Activated CD8-positive, alpha-beta memory T cell treated with anti-CD3 and anti-CD28 coated beads, Interleukin-2, amount 10 ng/mL, durations not matched to agents 7 days and 5 days (primary cell): ENCODE measurements around the gene MIS18A. TPM values are rescaled to one million over a fixed set of nuclear protein-coding genes. Genes with fewer than 3 reads are reported as not detected.

Experiments used
- ATAC-seq: fragments of 150-1000 bp; cut with Tn5 transposase; one replicate; pipeline ENCODE4 v1.10.0; 2021; ENCODE audit warnings: moderate library complexity
- CTCF ChIA-PET: fragments of 350-600 bp; sonication (Branson Sonifier 250); formaldehyde crosslinking; loops from one replicate; lab custom pipeline; 2021; ENCODE audit warnings: antibody characterized with exemption; lab: Charles Lee
- DNase-seq: peaks from one replicate; pipeline ENCODE4 v3.0.0-alpha.2; 2020
- H3K27ac Mint-ChIP-seq: one replicate; pipeline ENCODE4 v1.8.0; 2021; ENCODE audit warnings: mild to moderate bottlenecking, mixed read lengths
- H3K27me3 Mint-ChIP-seq: one replicate; pipeline ENCODE4 v1.8.0; 2021; ENCODE audit warnings: mixed read lengths
- H3K36me3 Mint-ChIP-seq: one replicate; pipeline ENCODE4 v1.8.0; 2021; ENCODE audit warnings: mild to moderate bottlenecking, mixed read lengths
- H3K4me1 Mint-ChIP-seq: one replicate; pipeline ENCODE4 v1.8.0; 2021; ENCODE audit warnings: mixed read lengths
- H3K4me3 Mint-ChIP-seq: one replicate; pipeline ENCODE4 v1.8.0; 2021; ENCODE audit warnings: mild to moderate bottlenecking, moderate library complexity, mixed read lengths
- H3K9me3 Mint-ChIP-seq: one replicate; pipeline ENCODE4 v1.8.0; 2022; ENCODE audit warnings: low read depth, mixed read lengths
- total RNA-seq, 2 experiments: library from RNA; stranded (reverse); gene quantifications; one replicate each; pipeline ENCODE4 v1.2.3, GENCODE V29; 2021

Gene MIS18A
- total RNA-seq, 2 experiments from 2014 or later = 29.3 to 30.1 TPM

GRCh38 chr21:32238063-32238462 lies 40.8 kb downstream of the MIS18A start:
- H3K36me3 Mint-ChIP-seq = no peaks in the 10 kb centered on the region
- H3K4me3 Mint-ChIP-seq = no peak overlapping the region
- H3K27ac Mint-ChIP-seq = no peak overlapping the region
- peaks cover 20% of the 10 kb centered on the region for H3K27me3 Mint-ChIP-seq
- H3K4me1 Mint-ChIP-seq = peaks cover 13% of the 10 kb centered on the region
- CTCF ChIA-PET = no interaction called here
- DNase-seq (no peak), ATAC-seq (no peak)
- H3K9me3 Mint-ChIP-seq = no peaks in the 10 kb centered on the region

DNA sequence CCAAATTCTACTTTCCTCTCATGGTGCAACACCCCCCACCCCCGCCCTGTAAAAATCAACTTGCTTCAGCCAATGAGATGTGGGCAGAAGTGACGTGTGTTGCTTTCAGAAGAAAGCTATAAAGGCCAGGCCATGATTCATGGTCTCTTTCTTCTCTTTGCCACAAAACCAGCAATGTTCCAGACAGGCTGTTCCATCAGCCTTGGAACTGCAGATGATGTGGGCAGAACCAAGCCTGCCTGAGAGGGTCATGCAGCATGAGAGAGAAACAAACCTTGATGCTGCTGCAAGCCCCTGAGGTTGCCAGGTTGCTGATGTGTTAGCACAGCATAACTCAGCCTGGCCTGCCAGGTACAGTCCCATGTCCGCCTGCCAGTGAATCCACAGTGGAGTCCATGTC lies 41.8 kb downstream of the MIS18A start:
- Mint-ChIP-seq H3K27ac (no peak overlapping the region), H3K36me3 (no peaks in the 10 kb centered on the region), H3K4me1 (peaks cover 13% of the 10 kb centered on the region), H3K4me3 (no peak overlapping the region), H3K9me3 (no peaks in the 10 kb centered on the region), H3K27me3 (peaks cover 15% of the 10 kb centered on the region)
- no peak for ATAC-seq
- no peak for DNase-seq
- CTCF ChIA-PET = no interaction called here

DNA sequence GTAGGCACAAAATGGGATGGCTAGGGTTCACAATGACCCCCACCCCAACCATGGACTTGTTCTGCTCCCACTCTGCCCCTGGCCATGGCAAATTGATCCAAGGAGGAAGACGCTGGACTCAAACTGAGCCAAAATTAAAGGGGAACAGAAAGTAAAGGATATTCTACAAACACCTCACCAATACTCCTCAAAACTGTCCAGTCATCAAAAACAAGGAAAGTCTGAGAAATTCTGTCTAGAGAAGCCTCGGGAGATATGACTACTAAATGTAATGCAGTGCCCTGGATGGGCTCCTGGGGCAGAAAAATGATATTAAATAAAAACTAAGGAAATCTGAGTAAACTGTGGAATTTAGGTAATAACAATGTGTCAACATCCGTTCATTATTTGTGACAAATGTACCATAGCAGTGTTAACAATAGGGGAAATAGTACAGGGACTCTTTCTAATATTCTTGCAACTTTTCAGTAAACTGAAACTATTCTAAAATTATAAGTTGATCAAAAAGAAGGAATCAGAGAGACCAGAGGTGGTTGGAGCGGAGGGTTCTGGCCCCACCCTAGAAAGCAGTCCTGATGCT lies 45.0 kb downstream of the MIS18A start:
- no peak overlapping the region for H3K27ac Mint-ChIP-seq
- H3K27me3 Mint-ChIP-seq = peaks cover 15% of the 10 kb centered on the region
- no peaks in the 10 kb centered on the region for H3K4me1 Mint-ChIP-seq
- H3K36me3 Mint-ChIP-seq = no peaks in the 10 kb centered on the region
- ATAC-seq (no peak), DNase-seq (no peak)
- no peak overlapping the region for H3K4me3 Mint-ChIP-seq
- H3K9me3 Mint-ChIP-seq = no peaks in the 10 kb centered on the region
- CTCF ChIA-PET = no interaction called here

DNA sequence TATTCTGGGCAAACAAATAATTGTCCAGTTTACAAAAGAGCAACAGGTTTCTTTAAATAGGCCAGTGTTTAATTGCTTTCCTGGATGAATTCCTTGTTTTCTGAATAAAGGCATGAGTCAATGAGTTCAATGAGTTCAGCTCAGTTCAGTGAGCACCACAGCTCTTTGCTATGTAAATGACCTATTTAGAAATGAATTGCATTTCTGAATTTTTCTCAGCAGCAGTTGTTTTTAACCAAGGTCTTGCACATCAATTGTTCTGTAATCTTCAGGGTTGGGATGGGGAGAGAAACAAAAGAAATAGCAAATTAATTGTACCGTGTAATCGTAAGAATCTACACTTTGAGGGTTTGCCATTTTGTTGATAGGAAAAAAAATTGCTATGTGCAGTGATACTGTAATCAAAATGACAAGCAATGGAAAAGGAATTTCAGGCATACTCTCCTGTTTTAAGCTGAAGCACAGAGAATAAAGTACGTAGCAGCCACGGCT lies 45.7 kb downstream of the MIS18A start:
- CTCF ChIA-PET = no interaction called here
- no peak overlapping the region for H3K27ac Mint-ChIP-seq

DNA sequence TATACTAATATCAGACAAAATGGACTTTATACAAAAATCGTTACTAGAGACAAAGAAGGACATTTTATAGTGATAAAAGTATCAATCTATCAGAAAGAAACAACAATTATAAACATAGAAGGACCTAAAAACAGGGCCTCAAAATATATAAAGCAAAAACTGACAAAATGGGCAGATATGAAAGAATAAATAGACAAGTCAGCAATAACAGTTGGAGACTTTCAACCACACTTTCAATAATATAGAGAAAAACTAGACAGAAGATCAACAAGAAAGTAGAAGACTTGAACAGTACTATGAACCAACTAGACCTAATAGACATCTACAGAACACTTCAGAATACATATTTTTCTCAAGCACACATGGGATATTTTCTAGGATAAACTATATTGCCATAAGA lies 52.4 kb downstream of the MIS18A start:
- H3K27me3 Mint-ChIP-seq = peaks cover 11% of the 10 kb centered on the region
- H3K4me1 Mint-ChIP-seq = no peaks in the 10 kb centered on the region
- no peak for ATAC-seq
- no peak overlapping the region for H3K27ac Mint-ChIP-seq
- no peak for DNase-seq
- CTCF ChIA-PET = no interaction called here
- no peak overlapping the region for H3K4me3 Mint-ChIP-seq
- H3K36me3 Mint-ChIP-seq = no peaks in the 10 kb centered on the region
- H3K9me3 Mint-ChIP-seq = peaks cover 2% of the 10 kb centered on the region

More for the DNA sequence above, 45.7 kb downstream of the MIS18A start:
- Mint-ChIP-seq H3K36me3 (no peaks in the 10 kb centered on the region), H3K4me1 (no peaks in the 10 kb centered on the region), H3K4me3 (no peak overlapping the region), H3K9me3 (no peaks in the 10 kb centered on the region), H3K27me3 (peaks cover 10% of the 10 kb centered on the region)
- no peak for ATAC-seq
- DNase-seq = no peak

Other genes starting within 250 kb of the MIS18A start
- gene MRAP, start 19.8 kb upstream of the MIS18A start, total RNA-seq = not detected
- 10 to 100 TPM; 17.5 to 28.3 TPM for gene URB1, start 114.0 kb upstream of the MIS18A start, total RNA-seq
- 1 to 10 TPM; 4.5 to 7.6 TPM for gene EVA1C, start 133.7 kb upstream of the MIS18A start, total RNA-seq